GM19035 (cell line): ENCODE results near the gene GRAMD1A.
A peak's percentile ranks its signal among the peaks of the same experiment; 100 is the strongest.
"Not testable (repeated sequence)": the region's sequence is repeated elsewhere in the genome, so short reads cannot be mapped to it uniquely, and the experiment has no call there.

Experiments
- ATAC-seq: cut with Tn5 transposase; IDR thresholded peaks from one replicate; pipeline ENCODE4 v1.9.1; 2021; ENCODE audit not compliant: unreplicated experiment

Gene GRAMD1A

DNA sequence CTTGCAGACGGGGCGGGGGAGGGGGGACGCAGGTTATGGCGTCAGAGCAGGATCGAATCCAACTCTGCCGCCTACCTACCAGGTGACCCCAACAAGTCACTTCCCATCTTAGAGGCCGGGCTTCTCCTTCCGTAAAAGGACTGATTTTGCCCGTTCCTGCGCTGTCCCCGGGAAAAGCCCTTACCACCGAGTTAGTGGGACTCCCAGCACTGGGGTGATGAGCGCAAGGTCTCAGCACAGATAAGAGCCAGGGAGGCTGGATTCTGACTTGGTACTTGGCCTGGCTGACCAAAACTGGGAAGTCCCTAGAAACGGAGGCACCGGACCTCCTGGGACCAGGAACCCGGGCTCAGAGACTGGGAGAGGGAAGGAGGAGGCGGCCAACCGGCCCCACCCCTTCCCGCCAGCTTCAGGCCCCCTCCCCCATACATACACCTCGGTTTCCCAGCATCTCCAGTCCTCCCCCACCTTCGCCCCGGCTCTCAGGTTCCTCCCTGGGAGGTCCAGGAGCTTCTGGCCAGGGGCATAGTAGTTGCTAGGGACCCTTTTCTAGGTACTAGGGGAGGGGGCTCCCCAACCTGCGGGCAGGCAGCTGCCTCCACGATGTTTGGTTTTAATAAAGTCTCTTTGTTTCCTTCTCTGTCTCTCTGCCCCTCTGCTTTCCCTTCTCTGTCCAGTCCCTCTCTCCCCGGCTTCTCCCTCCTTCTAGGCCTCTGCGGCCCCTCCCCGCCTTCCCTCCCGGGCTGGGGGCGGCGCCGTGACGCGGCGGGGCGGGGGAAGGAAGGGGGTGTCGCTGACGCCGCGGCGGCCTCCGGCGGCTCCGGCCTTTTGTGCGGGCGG lies at the start of gene GRAMD1A:
GRAMD1A (plus strand) TSS at position 826 of the 840 bp plus-strand sequence. CDS start 156 bp downstream, outside the sequence.
- peak; percentile 48 for ATAC-seq

GRCh38 chr19:34953092-34953491 lies 47.0 kb upstream of the GRAMD1A start:
- no peak for ATAC-seq

DNA sequence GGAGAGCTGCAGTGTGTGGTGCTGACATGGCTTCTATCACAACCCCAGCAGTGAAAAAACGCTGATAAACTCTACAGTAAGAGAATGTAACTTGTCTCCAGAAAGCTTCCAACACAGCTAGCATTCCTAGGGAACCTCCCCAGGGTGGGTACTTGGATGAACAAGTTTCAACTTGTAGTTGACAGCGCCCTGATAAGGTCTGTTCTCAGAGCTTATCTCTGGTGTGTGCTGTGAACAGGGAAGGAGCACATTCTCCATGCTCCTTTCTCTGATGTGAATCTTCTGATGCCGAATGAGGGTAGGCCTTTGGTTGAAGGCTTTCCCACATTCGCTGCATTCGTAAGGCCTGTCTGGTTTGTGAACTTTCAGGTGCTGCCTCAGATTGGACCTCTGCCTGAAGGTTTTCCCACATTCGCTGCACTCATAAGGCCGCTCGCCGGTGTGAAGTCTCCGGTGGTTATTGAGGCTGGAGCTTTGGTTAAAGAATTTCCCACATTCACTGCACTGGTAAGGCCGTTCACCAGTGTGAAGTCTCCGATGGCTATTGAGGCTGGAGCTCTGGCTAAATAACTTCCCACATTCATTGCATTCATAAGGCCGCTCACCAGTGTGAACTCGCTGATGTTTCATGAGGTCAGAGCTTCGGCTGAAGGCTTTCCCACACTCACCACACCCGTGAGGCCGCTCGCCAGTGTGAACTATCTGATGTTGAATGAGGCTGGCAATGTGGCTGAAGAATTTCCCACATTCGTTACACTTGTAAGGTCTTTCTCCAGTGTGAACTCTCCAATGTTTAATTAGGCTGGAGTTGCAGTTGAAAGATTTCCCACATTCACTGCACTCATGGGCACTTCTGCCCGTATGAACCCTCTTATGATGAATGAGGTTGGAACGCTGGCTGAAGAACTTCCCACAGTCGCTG lies 42.0 kb upstream of the GRAMD1A start:
- ATAC-seq: no peak

DNA sequence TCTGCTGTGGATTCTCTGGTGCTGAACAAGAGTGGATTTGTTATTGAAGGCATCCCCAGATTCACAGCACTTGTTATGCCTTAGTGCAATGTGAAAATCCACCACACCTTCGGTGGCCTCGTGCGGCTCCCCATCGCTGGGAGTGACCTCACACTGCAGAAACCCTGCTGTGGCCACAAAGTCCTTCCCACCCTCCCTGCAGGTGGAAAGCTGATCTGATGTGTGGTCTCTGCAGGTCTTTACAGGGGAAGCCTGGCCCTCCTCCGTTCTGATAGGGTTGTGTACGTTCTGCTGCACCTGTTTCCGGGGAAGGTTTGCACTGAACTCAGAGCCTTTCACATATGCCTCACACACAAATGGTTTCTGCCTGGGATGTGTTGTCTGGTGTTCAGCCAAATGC lies 41.1 kb upstream of the GRAMD1A start:
- no peak for ATAC-seq

DNA sequence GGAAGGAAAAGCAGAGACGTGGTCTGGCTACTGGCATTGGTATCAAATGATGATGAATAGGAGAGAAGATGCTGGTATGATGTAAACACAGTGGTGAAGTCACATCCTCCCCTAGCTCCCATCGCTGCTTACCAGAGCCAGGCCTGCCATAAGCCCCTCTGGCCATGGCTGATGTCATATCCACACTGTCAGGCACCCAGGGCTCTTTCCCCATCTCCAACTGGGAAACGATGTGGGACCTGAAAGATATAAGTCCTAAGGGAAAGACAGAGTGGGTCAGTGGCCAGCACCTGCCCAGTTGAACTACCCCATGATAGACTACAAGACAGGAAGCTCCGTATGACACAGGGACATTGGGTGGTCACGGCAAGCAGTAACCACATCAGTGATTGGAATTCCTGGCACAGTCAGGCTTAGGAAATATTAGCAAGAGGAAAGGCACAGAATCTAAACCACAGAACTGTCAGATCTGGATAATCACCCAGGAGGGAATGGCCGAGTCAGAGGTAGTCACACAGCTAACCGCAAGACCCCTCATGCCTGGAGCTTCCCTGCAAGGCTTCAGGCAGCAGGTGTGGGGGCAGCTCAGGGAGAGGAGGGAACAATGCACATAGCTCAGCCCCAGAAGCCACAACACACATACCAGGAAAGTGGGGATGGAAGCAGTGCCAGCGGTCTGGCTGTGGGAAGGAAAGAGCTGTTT lies 39.9 kb upstream of the GRAMD1A start:
- ATAC-seq: no peak

DNA sequence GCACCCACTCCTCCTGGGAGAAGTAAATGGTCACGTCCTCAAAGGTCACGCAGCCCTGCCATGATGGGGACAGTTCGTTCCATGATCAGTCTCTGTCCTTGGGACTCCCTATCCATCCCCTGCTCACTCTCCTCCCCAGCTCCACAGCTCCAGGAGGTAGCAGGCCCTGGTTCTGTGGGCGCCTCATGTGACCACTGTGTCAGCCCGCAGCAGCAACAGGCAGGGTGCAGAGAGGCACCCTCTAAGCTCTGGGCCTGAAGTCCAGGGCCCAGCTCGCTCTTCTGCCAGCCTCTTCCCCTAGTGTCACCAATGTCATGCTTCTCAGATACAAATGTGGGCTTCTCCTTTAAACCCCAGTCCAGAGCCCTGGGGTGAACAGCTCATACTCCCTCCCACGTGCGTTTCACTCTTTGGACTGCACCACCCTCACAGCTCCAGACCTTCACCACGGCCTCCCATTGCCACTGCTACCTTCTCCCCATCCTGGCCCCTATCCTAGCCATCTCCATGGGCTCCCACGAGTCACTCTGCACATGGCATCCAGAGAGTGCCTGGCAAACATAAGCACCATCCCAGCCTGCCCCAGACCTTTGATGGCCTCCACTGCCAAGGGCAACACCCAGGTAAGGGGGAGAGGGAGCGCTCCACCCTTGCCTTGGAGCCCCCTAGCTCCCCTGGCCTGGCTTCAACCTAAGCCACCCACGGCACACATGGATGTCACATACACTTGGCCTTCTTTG lies 39.0 kb upstream of the GRAMD1A start:
- ATAC-seq: no peak

GRCh38 chr19:34961775-34962686 lies 38.1 kb upstream of the GRAMD1A start:
- ATAC-seq: no peak

GRCh38 chr19:34962687-34963572 lies 37.2 kb upstream of the GRAMD1A start:
- no peak for ATAC-seq

- peak; percentile 77 for ATAC-seq
Measured at GRCh38 chr19:34963573-34964406, 36.3 kb upstream of the GRAMD1A start, which contains the start of gene ZNF792. TSS of gene ZNF792 (minus strand) at chr19:34964229. CDS start at chr19:34963662, 567 bp downstream.

- ATAC-seq: no peak
Measured at GRCh38 chr19:34964598-34964997, 35.5 kb upstream of the GRAMD1A start.

DNA sequence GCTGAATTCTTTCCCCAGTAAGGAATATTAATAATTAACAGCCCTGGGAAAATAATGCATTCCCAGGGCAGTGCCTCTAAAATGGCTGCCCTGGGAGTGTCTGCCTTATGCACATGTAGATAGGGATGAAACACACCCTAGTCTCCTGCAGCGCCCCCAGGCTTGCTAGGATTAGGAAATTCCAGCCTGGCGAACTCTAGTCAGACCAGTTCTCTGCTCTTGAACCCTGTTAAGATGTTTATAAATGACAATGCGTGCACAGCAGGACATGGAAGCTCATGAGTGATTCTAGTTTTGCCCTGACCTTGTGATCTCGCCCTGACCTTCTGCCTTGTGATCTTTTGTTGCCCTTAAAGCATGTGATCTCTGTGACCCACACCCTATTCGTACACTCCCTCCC lies 34.6 kb upstream of the GRAMD1A start:
- ATAC-seq: not testable (repeated sequence)

DNA sequence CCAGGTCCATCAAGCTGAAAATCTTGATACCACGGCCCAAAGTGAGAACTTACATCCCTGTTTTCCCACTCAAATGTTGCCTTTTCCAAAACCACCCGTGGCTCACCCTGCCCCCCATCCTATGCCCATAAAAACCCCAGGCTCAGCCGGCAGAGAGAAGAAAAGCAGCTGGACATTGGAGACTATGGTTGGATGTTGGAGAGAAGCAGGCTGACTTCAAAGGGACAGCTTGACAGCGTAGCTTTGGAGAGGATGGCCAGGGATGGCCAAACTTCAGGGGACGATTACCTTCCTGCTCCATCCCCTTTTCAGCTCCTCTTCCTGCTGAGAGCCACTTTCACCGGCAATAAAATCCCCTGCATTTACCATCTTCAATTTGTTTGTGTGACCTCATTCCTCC lies 32.6 kb upstream of the GRAMD1A start:
- no peak for ATAC-seq

DNA sequence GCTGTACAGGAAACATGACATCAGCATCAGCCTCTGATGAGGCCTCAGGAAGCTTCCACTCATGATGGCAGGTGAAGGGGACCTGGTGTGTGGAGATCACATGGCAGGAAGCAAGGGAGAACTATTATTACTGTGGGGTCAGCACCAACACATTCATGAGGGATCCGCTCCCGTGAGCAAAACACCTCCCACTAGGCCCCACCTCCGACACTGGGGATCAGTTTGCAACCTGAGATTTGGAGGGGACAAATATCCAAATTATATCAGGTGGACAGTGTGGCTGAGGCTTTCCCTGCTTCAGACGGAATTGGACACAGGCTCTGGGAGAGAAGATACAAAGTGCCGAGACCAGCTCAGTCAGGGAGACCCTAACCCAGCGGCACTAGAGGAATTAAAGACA lies 30.4 kb upstream of the GRAMD1A start:
- no peak for ATAC-seq

DNA sequence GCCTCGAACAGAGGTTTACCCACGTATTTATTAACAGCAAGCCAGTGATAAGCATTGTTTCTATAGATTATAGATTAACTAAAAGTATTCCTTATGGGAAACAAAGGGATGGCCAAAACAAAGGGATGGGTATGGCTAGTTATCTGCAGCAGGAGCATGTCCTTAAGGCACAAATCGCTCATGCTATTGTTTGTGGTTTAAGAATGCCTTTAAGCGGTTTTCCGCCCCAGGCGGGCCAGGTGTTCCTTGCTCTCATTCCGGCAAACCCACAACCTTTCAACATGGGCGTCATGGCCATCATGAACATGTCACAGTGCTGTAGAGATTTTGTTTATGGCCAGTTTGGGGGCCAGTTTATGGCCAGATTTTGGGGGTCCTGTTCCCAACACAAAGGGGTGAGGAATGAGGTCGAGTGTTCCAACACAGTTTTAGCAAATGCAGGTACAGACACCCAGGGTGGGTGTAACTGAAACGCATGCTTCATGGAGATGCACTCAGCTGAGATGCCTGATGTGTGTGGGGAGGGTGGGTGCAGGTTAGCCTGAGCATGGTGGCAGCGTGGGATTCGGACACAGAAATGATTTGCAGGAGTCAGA lies 29.8 kb upstream of the GRAMD1A start:
- not testable (repeated sequence) for ATAC-seq

- ATAC-seq: no peak
Measured at GRCh38 chr19:34972163-34972705, 27.9 kb upstream of the GRAMD1A start.

GRCh38 chr19:34974646-34975045 lies 25.5 kb upstream of the GRAMD1A start:
- ATAC-seq: no peak

DNA sequence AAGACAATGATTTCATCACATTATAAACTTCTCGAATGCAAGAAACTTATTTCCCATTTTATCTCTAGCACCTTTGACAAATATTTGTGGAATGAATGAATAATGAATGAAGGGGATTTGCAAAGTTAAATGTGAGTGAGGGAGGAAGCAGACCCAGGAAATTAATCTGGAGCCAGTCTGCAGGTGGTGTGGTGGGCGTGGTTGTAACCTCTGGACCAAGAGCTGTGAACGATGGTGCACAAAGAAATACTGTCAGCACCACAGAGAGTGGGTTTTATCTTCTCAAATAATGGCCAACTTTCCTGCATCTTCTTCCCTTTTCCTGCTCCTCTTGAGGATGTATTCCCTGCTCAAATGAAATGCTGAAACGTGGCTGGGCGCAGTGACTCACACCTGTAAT lies 25.1 kb upstream of the GRAMD1A start:
- ATAC-seq: no peak
